Body of pancreas (tissue), 4 donors: Measurements from ENCODE around the gene TANC1. TPM values are rescaled to one million over a fixed set of nuclear protein-coding genes. Genes with fewer than 3 reads are reported as not detected.

ENCODE experiments used
- ATAC-seq: fragments of 150-250 bp; one replicate; pipeline ENCODE4 v1.9.1; 2016
- DNase-seq, 4 donors: peaks; one replicate each; pipeline ENCODE4 v3.0.0-alpha.2; 2019
- H3K27ac ChIP-seq, 4 donors: fragments of 200-600 bp; sonication (generic); 1 replicate in 3 of 4; 2 replicates in 1 of 4; pipeline versions ENCODE4 v1.5.1 to v1.6.1; 2016 to 2019; ENCODE audit warnings: mild to moderate bottlenecking in 1 of 4, mixed read lengths in 1 of 4, moderate library complexity in 1 of 4
- H3K27me3 ChIP-seq, 2 donors: fragments of 200-600 bp; sonication (generic); one replicate each; pipeline ENCODE4 v1.6.0; 2016; ENCODE audit warnings: mild to moderate bottlenecking in 1 of 2
- H3K36me3 ChIP-seq, 2 donors: fragments of 200-600 bp; sonication (generic); replicated peaks in 1 of 2; 2 replicates each; pipeline ENCODE4 v1.5.1; 2016; ENCODE audit warnings: low read depth in 2 of 2; ENCODE audit not compliant: insufficient read depth in 1 of 2
- H3K4me1 ChIP-seq: fragments of 200-600 bp; sonication (generic); one replicate; pipeline ENCODE4 v1.6.0; 2016
- H3K4me3 ChIP-seq, 2 donors: fragments of 200-600 bp; sonication (generic); 1 replicate in 1 of 2; 2 replicates in 1 of 2; pipeline ENCODE4 v1.5.1; 2016 to 2019
- H3K9me3 ChIP-seq, 3 donors: fragments of 200-600 bp; sonication (generic); 1 replicate in 2 of 3; 2 replicates in 1 of 3; pipeline ENCODE4 v1.5.1; 2016
- POLR2A ChIP-seq, 3 donors: fragments of 450-650 bp; IDR thresholded peaks; one replicate each; pipeline ENCODE4 v1.6.1; 2016; ENCODE audit warnings: antibody characterized with exemption in 3 of 3, mild to moderate bottlenecking in 2 of 3
- WGBS, 2 donors: methylation state at CpG; one replicate each; pipeline ENCODE4 v1.1.5; 2017; 5-methylcytosine and 5-hydroxymethylcytosine counted together
- intact Hi-C: fragments of 100-400 bp; cut with DNase I; formaldehyde crosslinking; loops from one replicate; pipeline ENCODE4 v1.15.1; 2023
- total RNA-seq, 2 donors: library from RNA; depleted of rRNA; stranded (reverse); fragments of >200 nt; gene quantifications; one replicate each; pipeline ENCODE4 v1.1.0, GENCODE V29; 2016
- TF ChIP-seq, protein P1 (sequence below), 7 experiments: fragments of 450-650 bp in 4 of 7; fragments of 200-600 bp in 3 of 7; sonication (generic) in 3 of 7; IDR thresholded peaks; one replicate each; pipeline ENCODE4 v1.5.1; 2016 to 2019; ENCODE audit warnings: antibody characterized with exemption in 7 of 7

TANC1 gene
- total RNA-seq, 2 donors from 2014 or later: 23.1 to 23.3 TPM

DNA sequence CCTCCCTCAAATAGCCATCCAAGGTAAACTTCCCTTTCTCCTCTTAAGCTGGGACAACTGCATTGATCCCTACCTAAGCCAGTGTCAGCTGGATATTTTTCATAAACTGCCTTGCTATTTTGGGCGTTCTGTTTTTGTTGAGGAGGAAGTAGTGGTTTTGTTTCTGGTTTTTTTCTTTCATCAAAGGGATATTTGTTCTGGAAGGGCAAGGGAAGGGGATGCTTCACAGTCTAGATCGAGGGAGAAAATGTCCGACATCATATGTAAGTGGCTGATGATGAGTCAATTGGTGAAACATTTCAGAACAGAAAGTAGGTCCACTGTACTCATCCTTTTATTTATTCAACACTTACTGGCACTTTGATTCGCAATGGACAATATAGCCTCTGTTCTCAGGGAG lies 31.0 kb downstream of the TANC1 start:
- Histone ChIP-seq H3K36me3 (no peaks in the 10 kb centered on the region), H3K4me1 (peaks cover 26% of the 10 kb centered on the region), H3K4me3 (no peak overlapping the region), H3K27me3 (no peaks in the 10 kb centered on the region), H3K27ac (peak overlapping the region in 1 of 4 donors; percentile 22), H3K9me3 (no peaks in the 10 kb centered on the region)
- ATAC-seq (no peak), DNase-seq (no peak)
- WGBS, 2 donors: 51 to 66% methylated on average over 4 of the region's 4 CpGs
- intact Hi-C loops: no loop called here
- no peak for TF ChIP-seq POLR2A (IDR thresholded peaks at IDR 0.05)
- TF ChIP-seq, protein P1, sequence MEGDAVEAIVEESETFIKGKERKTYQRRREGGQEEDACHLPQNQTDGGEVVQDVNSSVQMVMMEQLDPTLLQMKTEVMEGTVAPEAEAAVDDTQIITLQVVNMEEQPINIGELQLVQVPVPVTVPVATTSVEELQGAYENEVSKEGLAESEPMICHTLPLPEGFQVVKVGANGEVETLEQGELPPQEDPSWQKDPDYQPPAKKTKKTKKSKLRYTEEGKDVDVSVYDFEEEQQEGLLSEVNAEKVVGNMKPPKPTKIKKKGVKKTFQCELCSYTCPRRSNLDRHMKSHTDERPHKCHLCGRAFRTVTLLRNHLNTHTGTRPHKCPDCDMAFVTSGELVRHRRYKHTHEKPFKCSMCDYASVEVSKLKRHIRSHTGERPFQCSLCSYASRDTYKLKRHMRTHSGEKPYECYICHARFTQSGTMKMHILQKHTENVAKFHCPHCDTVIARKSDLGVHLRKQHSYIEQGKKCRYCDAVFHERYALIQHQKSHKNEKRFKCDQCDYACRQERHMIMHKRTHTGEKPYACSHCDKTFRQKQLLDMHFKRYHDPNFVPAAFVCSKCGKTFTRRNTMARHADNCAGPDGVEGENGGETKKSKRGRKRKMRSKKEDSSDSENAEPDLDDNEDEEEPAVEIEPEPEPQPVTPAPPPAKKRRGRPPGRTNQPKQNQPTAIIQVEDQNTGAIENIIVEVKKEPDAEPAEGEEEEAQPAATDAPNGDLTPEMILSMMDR (IDR thresholded peaks at IDR 0.05): no peak

DNA sequence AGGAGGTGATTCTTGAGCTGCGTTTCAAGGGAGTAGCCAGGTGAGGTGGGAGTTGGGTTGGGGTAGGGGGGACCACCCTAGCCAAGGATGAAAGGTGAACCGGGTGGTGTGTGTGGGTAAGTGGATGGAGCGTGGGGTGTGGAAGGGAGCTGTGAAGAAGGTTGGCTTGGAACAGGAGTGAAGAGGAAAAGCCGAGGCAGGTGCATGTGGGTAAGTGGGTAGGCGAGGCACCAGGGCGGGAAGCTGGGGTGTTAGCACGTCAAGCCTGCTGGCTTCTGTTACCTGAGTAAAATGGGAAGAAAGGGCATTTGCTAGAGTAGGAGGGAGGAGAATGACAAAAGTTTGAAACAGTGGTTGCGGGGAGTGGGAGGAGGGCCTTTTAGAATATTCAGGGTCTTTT lies 31.6 kb downstream of the TANC1 start:
- TF ChIP-seq, protein P1 (IDR thresholded peaks at IDR 0.05): no peak
- TF ChIP-seq POLR2A (IDR thresholded peaks at IDR 0.05): no peak
- intact Hi-C loops: no loop called here
- ATAC-seq: no peak
- H3K27ac ChIP-seq: no peak overlapping the region
- no peak for DNase-seq
- peaks cover 20% of the 10 kb centered on the region for H3K4me1 ChIP-seq
- no peaks in the 10 kb centered on the region for H3K27me3 ChIP-seq
- H3K4me3 ChIP-seq: no peak overlapping the region
- WGBS, 2 donors: 97 to 98% methylated on average over 8 of the region's 8 CpGs
- no peaks in the 10 kb centered on the region for H3K9me3 ChIP-seq
- H3K36me3 ChIP-seq: no peaks in the 10 kb centered on the region

DNA sequence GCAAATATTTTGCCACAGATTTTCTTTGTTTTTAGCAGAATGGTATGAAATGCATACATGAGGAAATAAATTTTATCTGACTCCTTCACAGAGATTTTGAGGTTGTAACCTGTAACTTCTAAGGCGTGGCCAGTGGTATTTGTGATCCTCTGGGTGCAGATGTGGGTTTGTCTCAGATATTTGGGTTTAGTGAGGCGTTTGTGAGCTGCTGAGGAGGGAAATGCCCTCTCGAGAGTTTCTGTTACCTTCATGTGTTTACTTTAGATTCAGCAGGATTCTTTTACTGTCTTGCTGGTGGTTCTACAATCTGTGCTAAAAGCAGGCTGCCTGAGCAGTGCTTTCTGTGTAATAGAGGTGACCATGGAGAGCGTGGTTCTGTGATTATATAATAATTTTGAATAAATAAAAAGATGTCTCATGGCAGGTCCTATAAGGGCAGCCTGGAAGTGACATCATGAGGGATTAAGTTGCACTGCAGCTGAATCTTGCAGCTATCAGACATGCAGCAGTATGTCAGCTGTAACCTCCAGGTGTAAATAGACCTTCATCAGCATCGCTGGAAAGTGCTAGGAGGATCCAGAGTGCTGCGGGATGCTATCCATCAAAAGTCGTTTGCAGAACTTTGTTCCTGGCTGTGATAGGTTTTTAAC lies 34.1 kb downstream of the TANC1 start:
- DNase-seq (no peak), ATAC-seq (no peak)
- Histone ChIP-seq H3K9me3 (no peaks in the 10 kb centered on the region), H3K27me3 (no peaks in the 10 kb centered on the region), H3K4me1 (peaks cover 15% of the 10 kb centered on the region), H3K36me3 (no peaks in the 10 kb centered on the region), H3K27ac (peak overlapping the region in 1 of 4 donors; percentile 14), H3K4me3 (no peak overlapping the region)
- intact Hi-C loops: no loop called here
- TF ChIP-seq POLR2A (IDR thresholded peaks at IDR 0.05): no peak
- TF ChIP-seq, protein P1 (IDR thresholded peaks at IDR 0.05): no peak
- WGBS, 2 donors: 63 to 70% methylated on average over 7 of the region's 7 CpGs

DNA sequence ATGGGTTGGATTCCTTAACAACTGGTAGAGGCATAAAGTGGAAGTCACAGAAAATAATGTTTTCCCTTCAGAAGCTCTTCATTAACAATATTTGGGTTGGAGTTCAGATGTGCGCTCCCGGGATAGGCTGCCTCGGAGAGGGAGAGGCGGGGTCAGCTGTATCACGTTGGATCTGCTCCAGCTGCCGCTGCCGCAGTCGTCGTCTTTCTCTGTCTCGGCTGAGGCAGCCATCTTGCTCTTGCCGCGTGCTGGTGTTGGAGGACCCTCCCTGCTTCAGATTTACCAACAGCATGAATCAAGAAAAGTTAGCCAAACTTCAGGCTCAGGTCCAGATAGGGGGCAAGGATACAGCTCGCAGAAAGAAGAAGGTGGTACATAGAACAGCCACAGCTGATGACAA lies 35.1 kb downstream of the TANC1 start:
- no peaks in the 10 kb centered on the region for H3K9me3 ChIP-seq
- H3K4me3 ChIP-seq: no peak overlapping the region
- no peak overlapping the region for H3K27ac ChIP-seq
- TF ChIP-seq, protein P1 (IDR thresholded peaks at IDR 0.05): no peak
- H3K27me3 ChIP-seq: no peaks in the 10 kb centered on the region
- ATAC-seq: no peak
- intact Hi-C loops: no loop called here
- H3K36me3 ChIP-seq: no peaks in the 10 kb centered on the region
- no peak for DNase-seq
- peaks cover 9% of the 10 kb centered on the region for H3K4me1 ChIP-seq
- WGBS, 2 donors: 91 to 94% methylated on average over 13 of the region's 13 CpGs

DNA sequence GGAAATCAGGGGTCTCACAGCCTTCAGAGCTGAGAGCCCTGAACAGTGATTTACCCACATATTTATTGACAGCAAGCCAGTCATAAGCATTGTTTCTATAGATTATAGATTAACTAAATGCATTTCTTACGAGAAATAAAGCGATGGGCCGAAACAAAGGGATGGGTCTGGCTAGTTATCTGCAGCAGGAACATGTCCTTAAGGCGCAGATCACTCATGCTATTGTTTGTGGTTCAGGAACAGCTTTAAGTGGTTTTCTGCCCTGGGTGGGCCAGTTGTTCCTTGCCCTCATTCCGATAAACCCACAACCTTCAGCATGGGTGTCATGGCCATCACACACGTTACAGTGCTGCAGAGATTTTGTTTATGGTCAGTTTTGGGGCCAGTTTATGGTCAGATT lies 36.4 kb downstream of the TANC1 start:
- Histone ChIP-seq H3K9me3 (no peaks in the 10 kb centered on the region), H3K4me1 (no peaks in the 10 kb centered on the region), H3K27ac (no peak overlapping the region), H3K4me3 (no peak overlapping the region), H3K27me3 (no peaks in the 10 kb centered on the region), H3K36me3 (no peaks in the 10 kb centered on the region)
- DNase-seq (no peak), ATAC-seq (no peak)
- intact Hi-C loops: no loop called here
- 98% methylated on average over 6 of the region's 6 CpGs for WGBS, 2 donors
- no peak for TF ChIP-seq POLR2A (IDR thresholded peaks at IDR 0.05)
- TF ChIP-seq, protein P1 (IDR thresholded peaks at IDR 0.05): no peak
